HTR-8/SVneo (cell line): Measurements from ENCODE around the gene MALAT1.
"Not testable (repeated sequence)": the region's sequence is repeated elsewhere in the genome, so short reads cannot be mapped to it uniquely, and the experiment has no call there.

ENCODE experiments used
- DNase-seq: peaks from one replicate; pipeline ENCODE4 v3.0.0; 2011; ENCODE audit warnings: low spot score, mixed read lengths; ENCODE audit not compliant: insufficient read length
- FAIRE-seq: peaks from 2 replicates; lab custom pipeline; 2011; peaks lifted over from hg19 to GRCh38; lab: Jason Lieb, UNC

MALAT1 gene

GRCh38 chr11:65498977-65499712 is at the start of gene MALAT1:
TSS of gene MALAT1 (plus strand) at chr11:65499045.
- no peak for FAIRE-seq
- DNase-seq, result no peak

DNA sequence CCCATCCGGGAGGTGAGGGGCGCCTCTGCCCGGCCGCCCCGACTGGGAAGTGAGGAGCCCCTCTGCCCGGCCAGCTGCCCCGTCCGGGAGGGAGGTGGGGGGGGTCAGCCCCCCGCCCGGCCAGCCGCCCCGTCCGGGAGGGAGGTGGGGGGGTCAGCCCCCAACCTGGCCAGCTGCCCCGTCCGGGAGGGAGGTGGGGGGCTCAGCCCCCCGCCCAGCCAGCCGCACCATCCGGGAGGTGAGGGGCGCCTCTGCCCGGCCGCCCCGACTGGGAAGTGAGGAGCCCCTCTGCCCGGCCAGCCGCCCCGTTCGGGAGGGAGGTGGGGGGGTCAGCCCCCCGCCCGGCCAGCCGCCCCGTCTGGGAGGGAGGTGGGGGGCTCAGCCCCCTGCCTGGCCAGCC is 47.5 kb upstream of the MALAT1 start:
- FAIRE-seq, DNase-seq: not testable (repeated sequence)

DNA sequence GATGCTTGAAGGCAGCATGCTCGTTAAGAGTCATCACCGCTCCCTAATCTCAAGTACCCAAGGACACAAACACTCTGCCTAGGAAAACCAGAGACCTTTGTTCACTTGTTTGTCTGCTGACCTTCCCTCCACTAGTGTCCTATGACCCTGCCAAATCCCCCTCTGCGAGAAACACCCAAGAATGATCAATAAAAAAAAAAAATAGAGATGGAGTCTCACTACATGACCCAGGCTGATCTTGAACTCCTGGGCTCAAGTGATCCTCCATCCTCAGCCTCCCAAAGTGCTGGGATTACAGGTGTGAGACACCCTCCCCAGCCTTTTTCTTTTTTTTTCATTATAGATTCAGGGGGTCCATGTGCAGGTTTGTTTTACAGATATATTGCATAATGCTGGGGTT is 46.6 kb upstream of the MALAT1 start:
- DNase-seq, FAIRE-seq: not testable (repeated sequence)

- FAIRE-seq (no peak), DNase-seq (no peak)
Measured at GRCh38 chr11:65452806-65453490, 45.9 kb upstream of the MALAT1 start.

GRCh38 chr11:65454311-65454695 is 44.5 kb upstream of the MALAT1 start:
- DNase-seq (no peak), FAIRE-seq (no peak)

GRCh38 chr11:65454696-65455456 is 44.0 kb upstream of the MALAT1 start:
- DNase-seq (peak; percentile 98), FAIRE-seq (peak; percentile 42)

- FAIRE-seq, result no peak
- DNase-seq, result no peak
Measured at GRCh38 chr11:65456418-65456817, 42.4 kb upstream of the MALAT1 start.

DNA sequence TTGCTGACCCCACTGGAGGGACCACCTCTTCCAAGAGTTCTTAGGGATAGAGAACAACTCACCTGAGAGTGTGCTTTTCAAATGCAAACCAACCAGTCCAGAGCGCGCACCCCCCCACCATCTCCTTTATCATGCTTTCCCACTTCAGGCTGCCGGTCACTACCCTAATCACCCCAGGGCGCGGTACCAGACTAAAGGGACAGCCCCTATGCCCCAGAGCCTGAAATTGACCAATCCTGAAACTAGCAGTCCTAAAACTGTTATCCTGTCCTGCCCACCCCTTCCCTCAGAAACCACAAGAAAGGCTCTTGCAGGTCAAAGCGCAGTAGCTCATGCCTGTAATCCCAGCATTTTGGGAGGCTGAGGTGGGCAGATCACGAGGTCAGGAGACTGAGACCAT is 39.3 kb upstream of the MALAT1 start:
- no peak for DNase-seq
- FAIRE-seq, result no peak

- not testable (repeated sequence) for FAIRE-seq, DNase-seq
Measured at GRCh38 chr11:65465471-65465870, 33.4 kb upstream of the MALAT1 start.

- FAIRE-seq, result not testable (repeated sequence)
Measured at GRCh38 chr11:65467306-65467705, 31.5 kb upstream of the MALAT1 start.

DNA sequence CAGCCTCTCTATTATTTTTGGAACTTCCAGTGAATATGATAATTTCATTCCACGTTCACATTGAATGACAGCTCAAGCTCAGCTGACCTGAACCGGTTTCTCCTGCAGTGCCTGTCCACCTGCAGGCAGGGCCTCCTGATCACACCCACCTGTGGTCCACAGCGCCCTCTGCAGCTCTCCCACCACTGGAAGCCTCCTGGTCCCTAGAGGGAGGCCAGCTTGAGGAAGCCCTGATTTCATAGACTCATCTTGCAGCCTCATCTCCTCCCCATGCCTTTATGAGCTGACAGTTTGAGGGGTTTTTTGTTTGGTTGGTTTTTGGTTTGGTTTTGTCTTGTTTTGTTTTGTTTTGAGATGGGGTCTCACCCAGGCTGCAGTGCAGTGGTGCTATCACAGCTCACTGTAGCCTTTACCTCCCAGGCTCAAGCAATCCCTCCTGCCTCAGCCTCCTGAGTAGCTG is 29.9 kb upstream of the MALAT1 start:
- no peak for DNase-seq
- no peak for FAIRE-seq

More at GRCh38 chr11:65467306-65467705, 31.5 kb upstream of the MALAT1 start:
- DNase-seq, result not testable (repeated sequence)

DNA sequence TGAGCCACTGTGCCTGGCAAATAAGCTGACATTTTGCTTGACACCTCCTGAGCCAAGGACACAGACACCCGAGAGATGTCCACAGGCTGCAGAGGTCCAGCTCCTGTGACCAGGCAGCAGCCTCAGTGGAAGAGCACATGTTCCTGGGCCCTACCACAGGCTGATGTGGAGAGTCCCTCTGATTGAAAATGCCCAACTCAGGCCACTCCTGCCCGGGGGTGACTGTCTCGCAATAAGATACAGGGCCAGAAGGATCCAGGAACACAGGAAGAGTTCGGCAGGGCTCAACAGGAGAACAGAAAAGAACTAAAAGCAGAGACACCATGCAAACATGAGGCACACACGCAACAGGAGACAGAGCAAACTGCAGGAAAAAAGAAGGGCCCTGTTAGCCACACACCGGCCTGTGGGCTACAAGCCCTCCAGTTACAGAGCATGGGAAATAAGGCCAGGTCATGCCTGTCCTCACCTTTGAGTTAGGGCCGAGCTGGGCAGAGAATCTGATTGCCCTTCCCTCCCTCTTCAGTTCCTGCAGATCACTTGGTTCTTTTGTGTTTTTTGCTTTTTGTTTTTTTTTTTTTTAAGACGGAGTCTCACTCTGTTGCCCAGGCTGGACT is 28.3 kb upstream of the MALAT1 start:
- DNase-seq, result no peak
- FAIRE-seq, result no peak

GRCh38 chr11:65471447-65471891 is 27.4 kb upstream of the MALAT1 start:
- FAIRE-seq (no peak), DNase-seq (peak; percentile 83)

DNA sequence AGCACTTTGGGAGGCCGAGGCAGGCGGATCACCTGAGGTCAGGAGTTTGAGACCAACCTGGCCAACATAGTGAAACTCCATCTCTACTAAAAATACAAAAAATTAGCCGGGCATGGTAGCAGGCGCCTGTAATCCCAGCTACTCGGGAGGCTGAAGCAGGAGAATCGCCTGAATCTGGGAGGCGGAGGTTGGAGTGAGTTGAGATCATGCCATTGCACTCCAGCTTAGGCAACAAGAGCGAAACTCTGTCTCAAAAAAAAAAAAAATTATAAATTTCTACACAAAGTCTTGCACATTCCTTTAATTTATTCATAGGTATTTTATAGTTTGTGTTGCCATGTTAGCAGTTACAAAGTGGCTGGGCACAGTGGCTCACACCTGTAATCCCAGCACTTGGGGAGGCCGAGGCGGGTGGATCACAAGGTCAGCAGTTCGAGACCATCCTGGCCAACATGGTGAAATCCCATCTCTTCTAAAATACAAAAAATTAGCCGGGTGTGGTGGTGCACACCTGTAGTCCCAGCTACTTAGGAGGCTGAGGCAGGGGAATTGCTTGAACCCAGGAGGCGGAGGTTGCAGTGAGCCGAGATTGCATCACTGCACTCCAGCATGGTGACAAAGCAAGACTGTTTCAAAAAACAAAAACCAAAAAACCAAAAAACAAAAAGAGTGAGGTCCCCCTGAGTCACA is 26.1 kb upstream of the MALAT1 start:
- not testable (repeated sequence) for DNase-seq, FAIRE-seq

- FAIRE-seq, result no peak
- DNase-seq, result no peak
Measured at GRCh38 chr11:65473278-65473860, 25.5 kb upstream of the MALAT1 start.

GRCh38 chr11:65474864-65475263 is 24.0 kb upstream of the MALAT1 start:
- DNase-seq (no peak), FAIRE-seq (no peak)

DNA sequence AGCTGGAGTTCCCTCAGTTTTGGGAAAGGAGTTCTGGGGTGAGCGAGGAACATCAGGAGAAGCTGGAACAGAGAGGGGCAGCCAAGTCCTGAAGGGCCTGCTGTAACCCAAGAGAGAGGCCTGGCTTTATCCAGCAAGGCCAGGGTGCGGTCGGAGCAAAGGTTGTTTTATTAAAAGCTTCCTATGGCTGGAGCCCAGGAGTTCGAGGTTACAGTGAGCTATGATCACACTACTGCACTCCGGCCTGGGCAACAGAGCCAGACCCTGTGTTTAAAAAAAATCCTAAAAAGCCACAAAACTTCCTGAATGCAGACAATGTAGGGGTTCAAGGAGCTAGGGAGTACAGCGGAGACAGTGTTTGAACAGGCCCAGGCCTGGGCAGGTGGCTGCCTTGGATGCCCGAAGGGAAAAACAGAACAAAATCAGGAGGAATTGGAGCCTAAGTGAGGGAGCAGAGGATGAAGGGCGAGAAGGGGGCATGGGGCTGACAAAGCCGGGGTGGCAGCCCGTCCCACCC is 22.2 kb upstream of the MALAT1 start:
- no peak for DNase-seq
- no peak for FAIRE-seq

- DNase-seq, result peak; percentile 94
- FAIRE-seq, result peak; percentile 82
Measured at GRCh38 chr11:65477149-65477965, 21.5 kb upstream of the MALAT1 start.
